Stimulated activated memory B cell treated with anti-CD40 and anti-IgM and Interleukin-4, amounts not matched to agents 10 μg/mL and 1 μg/mL and 100 μg/mL, for 72 hours (primary cell): ENCODE data around the gene IFT122.
"Not testable (repeated sequence)": the region's sequence is repeated elsewhere in the genome, so short reads cannot be mapped to it uniquely, and the experiment has no call there.

Source experiments
- ATAC-seq: fragments of 150-1000 bp; cut with Tn5 transposase; 2 replicates; pipeline ENCODE4 v1.10.0; 2021
- H3K27ac Mint-ChIP-seq: one replicate; pipeline ENCODE4 v1.8.0; 2022; ENCODE audit warnings: mild to moderate bottlenecking, mixed read lengths
- H3K27me3 Mint-ChIP-seq: one replicate; pipeline ENCODE4 v1.8.0; 2022; ENCODE audit warnings: mixed read lengths
- H3K36me3 Mint-ChIP-seq: one replicate; pipeline ENCODE4 v1.8.0; 2022; ENCODE audit warnings: mixed read lengths
- H3K4me1 Mint-ChIP-seq: one replicate; pipeline ENCODE4 v1.8.0; 2022; ENCODE audit warnings: mixed read lengths
- H3K4me3 Mint-ChIP-seq: one replicate; pipeline ENCODE4 v1.8.0; 2022; ENCODE audit warnings: mild to moderate bottlenecking, moderate library complexity, mixed read lengths
- H3K9me3 Mint-ChIP-seq: one replicate; pipeline ENCODE4 v1.8.0; 2022; ENCODE audit warnings: mixed read lengths

The IFT122 gene

GRCh38 chr3:129439817-129440617 is at the start of gene IFT122, which contains the start of gene MBD4:
Gene IFT122 (plus strand): TSS chr3:129440224. CDS start chr3:129440331, 107 bp downstream.
Gene MBD4 (minus strand): TSS chr3:129439948. CDS start chr3:129439833, 115 bp downstream.
- Mint-ChIP-seq H3K4me3 (peak within 1 kb of the TSS; percentile 84), H3K9me3 (no peaks in the 10 kb centered on the region), H3K4me1 (peaks cover 52% of the 10 kb centered on the region), H3K36me3 (peaks cover 21% of the 10 kb centered on the region), H3K27ac (peak within 1 kb of the TSS; percentile 82), H3K27me3 (no peaks in the 10 kb centered on the region)
- peak; percentile 95 for ATAC-seq

- Mint-ChIP-seq H3K4me1 (peaks cover 21% of the 10 kb centered on the region), H3K36me3 (peaks cover 81% of the 10 kb centered on the region)
- not testable (repeated sequence) for H3K9me3 Mint-ChIP-seq, H3K4me3 Mint-ChIP-seq, ATAC-seq, H3K27ac Mint-ChIP-seq, H3K27me3 Mint-ChIP-seq
These were observed 48.4 kb upstream of the IFT122 start for GRCh38 chr3:129391583-129391982.

- peaks cover 28% of the 10 kb centered on the region for H3K4me1 Mint-ChIP-seq
- peaks cover 75% of the 10 kb centered on the region for H3K36me3 Mint-ChIP-seq
- H3K4me3 Mint-ChIP-seq, H3K27ac Mint-ChIP-seq, H3K27me3 Mint-ChIP-seq, ATAC-seq, H3K9me3 Mint-ChIP-seq: not testable (repeated sequence)
These were observed 47.7 kb upstream of the IFT122 start for GRCh38 chr3:129392106-129392887.

- no peak overlapping the region for H3K4me3 Mint-ChIP-seq
- no peaks in the 10 kb centered on the region for H3K27me3 Mint-ChIP-seq
- H3K36me3 Mint-ChIP-seq = peaks cover 66% of the 10 kb centered on the region
- ATAC-seq = no peak
- H3K4me1 Mint-ChIP-seq = peaks cover 38% of the 10 kb centered on the region
- no peaks in the 10 kb centered on the region for H3K9me3 Mint-ChIP-seq
- H3K27ac Mint-ChIP-seq = no peak overlapping the region
These were observed 46.8 kb upstream of the IFT122 start for GRCh38 chr3:129393271-129393670.

- ATAC-seq, H3K27ac Mint-ChIP-seq, H3K4me3 Mint-ChIP-seq, H3K9me3 Mint-ChIP-seq, H3K27me3 Mint-ChIP-seq: not testable (repeated sequence)
- Mint-ChIP-seq H3K36me3 (peaks cover 63% of the 10 kb centered on the region), H3K4me1 (peaks cover 45% of the 10 kb centered on the region)
These were observed 46.1 kb upstream of the IFT122 start for GRCh38 chr3:129393760-129394564.

- Mint-ChIP-seq H3K27ac (peak overlapping the region; percentile 98), H3K36me3 (peaks cover 25% of the 10 kb centered on the region), H3K27me3 (no peaks in the 10 kb centered on the region), H3K4me1 (peaks cover 58% of the 10 kb centered on the region), H3K9me3 (no peaks in the 10 kb centered on the region), H3K4me3 (peak overlapping the region; percentile 99)
- ATAC-seq = peak; percentile 5
These were observed 41.2 kb upstream of the IFT122 start for GRCh38 chr3:129398803-129399144.

- Mint-ChIP-seq H3K36me3 (peaks cover 21% of the 10 kb centered on the region), H3K27ac (peak overlapping the region; percentile 98), H3K27me3 (no peaks in the 10 kb centered on the region), H3K4me3 (peak overlapping the region; percentile 99), H3K9me3 (no peaks in the 10 kb centered on the region), H3K4me1 (peaks cover 58% of the 10 kb centered on the region)
- peak; percentile 86 for ATAC-seq
These were observed 40.7 kb upstream of the IFT122 start for GRCh38 chr3:129399145-129399894.

- peaks cover 52% of the 10 kb centered on the region for H3K4me1 Mint-ChIP-seq
- ATAC-seq = peak; percentile 58
- H3K9me3 Mint-ChIP-seq = no peaks in the 10 kb centered on the region
These were observed 40.1 kb upstream of the IFT122 start for GRCh38 chr3:129399895-129400357.

GRCh38 chr3:129402210-129402609 is 37.8 kb upstream of the IFT122 start:
- Mint-ChIP-seq H3K4me3 (no peak overlapping the region), H3K4me1 (peaks cover 31% of the 10 kb centered on the region), H3K27me3 (no peaks in the 10 kb centered on the region), H3K36me3 (no peaks in the 10 kb centered on the region), H3K27ac (no peak overlapping the region), H3K9me3 (no peaks in the 10 kb centered on the region)
- ATAC-seq = no peak

More at GRCh38 chr3:129399895-129400357, 40.1 kb upstream of the IFT122 start:
- peak overlapping the region; percentile 99 for H3K4me3 Mint-ChIP-seq
- H3K36me3 Mint-ChIP-seq = peaks cover 16% of the 10 kb centered on the region
- H3K27ac Mint-ChIP-seq = peak overlapping the region; percentile 98
- no peaks in the 10 kb centered on the region for H3K27me3 Mint-ChIP-seq

- no peaks in the 10 kb centered on the region for H3K36me3 Mint-ChIP-seq
- ATAC-seq = no peak
- no peak overlapping the region for H3K4me3 Mint-ChIP-seq
- peaks cover 26% of the 10 kb centered on the region for H3K4me1 Mint-ChIP-seq
- no peaks in the 10 kb centered on the region for H3K9me3 Mint-ChIP-seq
- H3K27me3 Mint-ChIP-seq = no peaks in the 10 kb centered on the region
- peak overlapping the region; percentile 20 for H3K27ac Mint-ChIP-seq
These were observed 37.4 kb upstream of the IFT122 start for GRCh38 chr3:129402616-129403015.

- peaks cover 18% of the 10 kb centered on the region for H3K4me1 Mint-ChIP-seq
These were observed 36.6 kb upstream of the IFT122 start for GRCh38 chr3:129403450-129403849.

GRCh38 chr3:129404130-129404529 is 35.9 kb upstream of the IFT122 start:
- Mint-ChIP-seq H3K4me3 (no peak overlapping the region), H3K27me3 (no peaks in the 10 kb centered on the region), H3K27ac (no peak overlapping the region), H3K9me3 (no peaks in the 10 kb centered on the region), H3K4me1 (peaks cover 16% of the 10 kb centered on the region), H3K36me3 (no peaks in the 10 kb centered on the region)
- no peak for ATAC-seq

More at GRCh38 chr3:129403450-129403849, 36.6 kb upstream of the IFT122 start:
- Mint-ChIP-seq H3K36me3 (no peaks in the 10 kb centered on the region), H3K27me3 (no peaks in the 10 kb centered on the region), H3K9me3 (no peaks in the 10 kb centered on the region), H3K27ac (peak overlapping the region; percentile 20), H3K4me3 (no peak overlapping the region)
- ATAC-seq = no peak

GRCh38 chr3:129404610-129405009 is 35.4 kb upstream of the IFT122 start:
- no peak overlapping the region for H3K4me3 Mint-ChIP-seq
- no peaks in the 10 kb centered on the region for H3K9me3 Mint-ChIP-seq
- H3K36me3 Mint-ChIP-seq = no peaks in the 10 kb centered on the region
- no peaks in the 10 kb centered on the region for H3K27me3 Mint-ChIP-seq
- ATAC-seq = no peak
- H3K27ac Mint-ChIP-seq = no peak overlapping the region
- H3K4me1 Mint-ChIP-seq = peaks cover 19% of the 10 kb centered on the region

- Mint-ChIP-seq H3K27ac (no peak overlapping the region), H3K4me1 (peaks cover 11% of the 10 kb centered on the region), H3K4me3 (no peak overlapping the region), H3K9me3 (no peaks in the 10 kb centered on the region), H3K27me3 (no peaks in the 10 kb centered on the region), H3K36me3 (no peaks in the 10 kb centered on the region)
- no peak for ATAC-seq
These were observed 30.5 kb upstream of the IFT122 start for GRCh38 chr3:129409541-129409940.
